HCT116 (cell line): ENCODE results near the gene AK3. TPM values are rescaled to one million over a fixed set of nuclear protein-coding genes. Genes with fewer than 3 reads are reported as not detected.

Source experiments
- ATAC-seq: fragments of 200-7000 bp; cut with Tn5 transposase; 2 replicates; pipeline ENCODE4 v1.9.1; 2020; ENCODE audit warnings: mild to moderate bottlenecking, moderate library complexity
- BruUV-seq: library from RNA; stranded (reverse); fragments of 400-500 nt; replicated peaks from 2 replicates; lab custom pipeline; 2021; lab: Mats Ljungman, UMichigan
- CTCF ChIA-PET: fragments of 300-600 bp; sonication (Branson Sonifier 250); formaldehyde crosslinking; loops from one replicate; lab custom pipeline; 2021; ENCODE audit warnings: antibody characterized with exemption; lab: Charles Lee
- POLR2A ChIA-PET: fragments of 300-600, 350-600 bp; sonication (Branson Sonifier 250); formaldehyde crosslinking; loops from one replicate; lab custom pipeline; 2021; ENCODE audit warnings: antibody characterized with exemption; lab: Charles Lee
- RAD21 ChIA-PET, 2 experiments: fragments of 300-600 bp; sonication (Branson Sonifier 250); formaldehyde crosslinking; loops; one replicate each; lab custom pipeline; 2023; ENCODE audit warnings: low total read pairs in 2 of 2; ENCODE audit not compliant: uncharacterized antibody in 2 of 2, unreplicated experiment in 2 of 2, low non-redundant PET in 1 of 2; lab: Charles Lee
- DNase-seq: peaks from one replicate; pipeline ENCODE4 v3.0.0-alpha.2; 2010; ENCODE audit warnings: low read depth, low spot score
- H2AFZ ChIP-seq: fragments of 200-600 bp; shearing (Covaris generic), sonication (generic); 2 replicates; pipeline ENCODE4 v1.6.1; 2017; ENCODE audit warnings: low read depth, mixed run types, mixed read lengths, antibody characterized with exemption, low read length; ENCODE audit not compliant: poor library complexity, severe bottlenecking
- H3K27ac ChIP-seq: 2 replicates; pipeline ENCODE4 v1.5.1; 2012; ENCODE audit warnings: low read depth, low read length
- H3K27me3 ChIP-seq: fragments of 200-600 bp; sonication (generic); 2 replicates; pipeline ENCODE4 v1.6.1; 2016; ENCODE audit warnings: mixed run types, low read length, mixed read lengths; ENCODE audit not compliant: insufficient read depth
- H3K36me3 ChIP-seq, 2 experiments: fragments of 200-500 bp in 1 of 2; fragments of 200-600 bp in 1 of 2; sonication (Bioruptor generic) in 1 of 2; sonication (generic) in 1 of 2; 2 replicates each; pipeline versions ENCODE4 v1.5.1 to v1.6.1; 2014 to 2016; ENCODE audit warnings: low read length in 2 of 2, inconsistent platforms in 1 of 2, mixed read lengths in 1 of 2, mixed run types in 1 of 2; ENCODE audit not compliant: insufficient read depth in 2 of 2, control insufficient read depth in 1 of 2
- H3K4me1 ChIP-seq, 2 experiments: fragments of 200-600 bp in 1 of 2; sonication (generic) in 1 of 2; 2 replicates each; pipeline versions ENCODE4 v1.5.1 to v1.6.1; 2012 to 2017; ENCODE audit warnings: low read length in 2 of 2, inconsistent platforms in 1 of 2, mild to moderate bottlenecking in 1 of 2, mixed read lengths in 1 of 2, mixed run types in 1 of 2, moderate library complexity in 1 of 2; ENCODE audit not compliant: insufficient read depth in 2 of 2, control insufficient read depth in 1 of 2
- H3K4me2 ChIP-seq: fragments of 200-600 bp; sonication (generic); 2 replicates; pipeline ENCODE4 v1.6.1; 2017; ENCODE audit warnings: mixed run types, low read length, mixed read lengths
- H3K4me3 ChIP-seq, 2 experiments: fragments of 200-600 bp in 1 of 2; sonication (generic) in 1 of 2; replicated peaks in 1 of 2; 2 replicates each; pipeline ENCODE4 v1.5.1; 2011 to 2016; ENCODE audit warnings: low read length in 2 of 2, control low read depth in 1 of 2, low read depth in 1 of 2, mild to moderate bottlenecking in 1 of 2, mixed read lengths in 1 of 2, mixed run types in 1 of 2
- H3K79me2 ChIP-seq: fragments of 200-600 bp; sonication (generic); 2 replicates; pipeline ENCODE4 v1.6.1; 2017; ENCODE audit warnings: mild to moderate bottlenecking, mixed run types, low read length, moderate library complexity, mixed read lengths; ENCODE audit not compliant: insufficient read depth
- H3K9ac ChIP-seq: fragments of 200-600 bp; sonication (generic); 2 replicates; pipeline ENCODE4 v1.6.1; 2016; ENCODE audit warnings: low read length, mixed read lengths
- H3K9me2 ChIP-seq: fragments of 200-600 bp; sonication (generic), shearing (Covaris generic); 2 replicates; pipeline ENCODE4 v1.6.1; 2017; ENCODE audit warnings: mixed run types, mild to moderate bottlenecking, moderate library complexity; ENCODE audit not compliant: insufficient read depth
- H3K9me3 ChIP-seq, 2 experiments: fragments of 200-500 bp in 1 of 2; fragments of 200-600 bp in 1 of 2; sonication (Bioruptor generic) in 1 of 2; sonication (generic) in 1 of 2; 2 replicates each; pipeline ENCODE4 v1.6.1; 2014 to 2017; ENCODE audit warnings: low read length in 2 of 2, mixed read lengths in 2 of 2, inconsistent platforms in 1 of 2, low read depth in 1 of 2, mild to moderate bottlenecking in 1 of 2, mixed run types in 1 of 2, moderate library complexity in 1 of 2; ENCODE audit not compliant: control insufficient read depth in 1 of 2, insufficient read depth in 1 of 2
- H4K20me1 ChIP-seq: fragments of 200-600 bp; sonication (generic), shearing (Covaris generic); 2 replicates; pipeline ENCODE4 v1.6.1; 2017; ENCODE audit warnings: mixed run types, mild to moderate bottlenecking, moderate library complexity; ENCODE audit not compliant: insufficient read depth
- CEBPB ChIP-seq: IDR thresholded peaks from 2 replicates; pipeline ENCODE4 v1.6.1; 2012; ENCODE audit warnings: low read depth
- EGR1 ChIP-seq: IDR thresholded peaks from 2 replicates; pipeline ENCODE4 v1.6.1; 2012; ENCODE audit warnings: low read depth
- ELF1 ChIP-seq: IDR thresholded peaks from 2 replicates; pipeline ENCODE4 v1.6.1; 2012; ENCODE audit warnings: low read depth, borderline replicate concordance
- FOSL1 ChIP-seq: IDR thresholded peaks from 2 replicates; pipeline ENCODE4 v1.6.1; 2012; ENCODE audit warnings: low read depth
- MAX ChIP-seq: IDR thresholded peaks from 2 replicates; pipeline ENCODE4 v1.6.1; 2012
- POLR2A ChIP-seq: IDR thresholded peaks from 2 replicates; pipeline ENCODE4 v1.7.0; 2011; ENCODE audit warnings: borderline replicate concordance; ENCODE audit not compliant: insufficient read depth, insufficient read length; ENCODE audit errors: extremely low read depth
- POLR2AphosphoS5 ChIP-seq: IDR thresholded peaks from 2 replicates; pipeline ENCODE4 v1.6.1; 2011; ENCODE audit warnings: mild to moderate bottlenecking, low read depth, low read length, moderate library complexity
- RAD21 ChIP-seq: IDR thresholded peaks from 2 replicates; pipeline ENCODE4 v1.6.1; 2012; ENCODE audit warnings: low read depth, mild to moderate bottlenecking
- SIN3A ChIP-seq: IDR thresholded peaks from 2 replicates; pipeline ENCODE4 v1.6.1; 2012; ENCODE audit warnings: low read depth
- intact Hi-C: fragments of 100-400 bp; cut with micrococcal nuclease; formaldehyde crosslinking; loops from 2 replicates; pipeline ENCODE4 v1.10.0; 2022
- total RNA-seq: library from RNA; stranded (reverse); gene quantifications from one replicate; pipeline ENCODE4 v1.2.1, GENCODE V29; 2021; ENCODE audit not compliant: unreplicated experiment

The AK3 gene
- total RNA-seq, 1 experiment from 2014 or later: 43.0 TPM

- Histone ChIP-seq H3K9ac (peak within 1 kb of the TSS; percentile 33), H3K4me1 (peaks cover 16 to 26% of the 10 kb centered on the region in 2 experiments), H3K4me2 (peak within 1 kb of the TSS; percentile 70), H2AFZ (no peak within 1 kb of the TSS), H3K27me3 (no peaks in the 10 kb centered on the region), H3K79me2 (no peaks in the 10 kb centered on the region; the same call in 1 of the 2 replicates), H3K27ac (0 out of 2 replicates have a peak within 1 kb of the TSS, but pooled peaks have one; percentile 4), H3K9me3 (no peaks in the 10 kb centered on the region), H3K36me3 (no peaks in the 10 kb centered on the region), H4K20me1 (no peaks in the 10 kb centered on the region), H3K9me2 (no peaks in the 10 kb centered on the region), H3K4me3 (peak within 1 kb of the TSS; percentile 47 to 53)
- DNase-seq: no peak
- ATAC-seq: peak; percentile 19; the same call in 1 of the 2 replicates
- CTCF ChIA-PET: interaction anchor here (1.1 kb wide), 1 partner anchor 13 kb away, joined by 3 read pairs; the partner anchor contains the start of gene CDC37L1
- RAD21 ChIA-PET: no interaction called here
- TF ChIP-seq RAD21: no peak
- TF ChIP-seq MAX: 0 out of 2 replicates have a peak, but pooled peaks have one; percentile 62
- TF ChIP-seq CEBPB: no peak
- peak; percentile 23; the same call in 1 of the 2 replicates for TF ChIP-seq ELF1
- no peak for TF ChIP-seq FOSL1
- peak; percentile 25; the same call in 1 of the 2 replicates for TF ChIP-seq POLR2AphosphoS5
- TF ChIP-seq SIN3A: no peak
- TF ChIP-seq EGR1: peak; percentile 58
- TF ChIP-seq POLR2A: no peak
- POLR2A ChIA-PET: interaction anchor here (1.2 to 1.6 kb wide), 2 partner anchors 9 to 13 kb away, joined by 3 to 8 read pairs; partner anchors contain the start of gene CDC37L1
- BruUV-seq: no TSS peak
- intact Hi-C loops: loop anchor here (10.0 kb wide), 2 partner anchors 319 to 929 kb away; partner anchors contain the start of gene JAK2
Measured at GRCh38 chr9:4666042-4666699, 74.8 kb downstream of the AK3 start, which contains the start of gene SPATA6L. Gene SPATA6L, minus strand, starts transcription at chr9:4666480. Its CDS starts 230 bp downstream, at chr9:4666250.
